Measurements from ENCODE around the gene METAP1D.

Gene METAP1D

DNA sequence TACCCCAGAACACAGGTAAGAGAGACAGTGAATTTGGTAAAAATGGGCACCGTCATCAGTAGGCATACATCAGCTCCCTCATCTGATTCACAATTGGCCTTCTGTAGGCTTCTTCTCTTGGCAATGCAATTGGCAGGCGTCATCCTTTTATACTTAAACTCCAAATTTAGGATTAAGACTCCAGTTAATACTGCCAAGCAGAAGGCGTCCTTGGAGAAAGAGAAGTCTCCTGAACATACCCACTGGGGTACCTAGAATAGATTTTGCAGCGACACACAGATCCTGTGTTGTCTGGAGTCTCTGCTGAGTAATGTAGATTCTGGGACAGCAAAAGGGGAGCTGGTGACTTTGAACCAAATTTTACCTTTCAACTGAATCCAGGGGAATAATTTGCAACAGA is 592 bp upstream of the METAP1D start:
- no peak for DNase-seq

DNA sequence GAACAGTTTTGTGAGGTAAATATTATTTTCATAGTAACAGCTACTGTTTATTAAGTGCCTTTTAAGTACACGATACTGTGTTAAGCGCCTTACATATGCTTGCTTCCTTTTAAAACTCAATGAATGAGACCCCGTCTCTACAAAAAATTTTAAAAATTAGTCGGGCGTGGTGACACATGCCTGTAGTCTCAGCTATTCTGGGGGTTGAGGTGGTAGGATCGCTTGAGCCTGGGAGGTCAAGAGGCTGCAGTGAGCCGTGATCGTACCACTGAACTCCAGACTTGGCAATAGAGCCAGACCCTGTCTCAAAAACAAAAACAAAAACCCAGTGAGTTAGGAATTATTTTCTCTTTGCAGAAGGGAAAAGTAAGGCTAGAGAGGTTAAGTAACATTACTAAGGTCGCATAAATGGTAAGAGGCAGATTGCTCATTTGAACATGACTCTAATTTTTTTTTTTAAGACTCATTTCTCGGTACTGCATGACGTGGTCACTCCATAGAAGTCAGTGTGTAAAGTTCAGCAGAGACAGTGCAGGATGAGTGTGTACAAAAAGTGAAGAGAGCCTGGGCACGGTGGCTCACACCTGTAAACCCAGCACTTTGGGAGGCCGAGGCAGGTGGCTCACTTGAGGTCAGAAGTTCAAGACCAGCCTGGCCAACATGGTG is 1.1 kb downstream of the METAP1D start:
- no peak for DNase-seq

DNA sequence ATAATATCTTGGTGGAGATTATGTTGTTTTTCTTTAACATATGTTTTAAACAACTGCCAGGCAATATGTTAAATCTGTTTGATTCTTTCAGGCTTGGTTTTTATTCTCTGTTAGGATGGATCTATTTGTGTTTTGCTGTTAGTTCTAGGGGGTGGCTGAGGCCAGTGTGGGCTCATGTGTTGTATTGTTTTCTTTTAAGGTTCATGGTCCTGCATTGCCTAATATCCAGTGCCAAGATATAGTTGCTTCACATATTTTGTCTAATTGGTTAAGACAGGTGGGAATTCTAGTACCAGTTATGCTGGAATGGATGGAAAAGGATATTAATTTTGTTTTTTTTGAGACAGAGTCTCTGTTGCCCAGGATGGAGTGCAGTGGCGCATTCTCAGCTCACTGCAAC is 7.6 kb downstream of the METAP1D start:
- DNase-seq = no peak

DNA sequence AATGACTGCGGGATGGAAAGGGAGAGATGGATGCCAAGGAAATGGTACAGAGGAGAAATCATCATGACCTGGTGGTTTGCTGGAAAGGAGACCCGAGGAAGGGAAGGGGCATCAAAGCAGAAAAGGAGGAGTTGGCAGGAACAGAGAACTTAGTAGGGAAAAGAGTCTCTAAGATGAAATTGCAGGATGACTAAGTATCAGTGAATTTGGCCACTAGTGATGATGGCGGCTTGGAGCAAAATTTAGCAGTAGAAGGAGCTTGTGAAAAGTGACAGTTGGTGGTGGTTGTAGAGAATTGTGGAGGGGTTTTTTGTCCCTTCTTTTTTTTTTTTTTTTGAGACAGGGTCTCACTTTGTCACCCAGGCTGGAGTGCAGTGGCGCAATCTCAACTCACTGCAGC is 10.1 kb downstream of the METAP1D start:
- no peak for DNase-seq

DNA sequence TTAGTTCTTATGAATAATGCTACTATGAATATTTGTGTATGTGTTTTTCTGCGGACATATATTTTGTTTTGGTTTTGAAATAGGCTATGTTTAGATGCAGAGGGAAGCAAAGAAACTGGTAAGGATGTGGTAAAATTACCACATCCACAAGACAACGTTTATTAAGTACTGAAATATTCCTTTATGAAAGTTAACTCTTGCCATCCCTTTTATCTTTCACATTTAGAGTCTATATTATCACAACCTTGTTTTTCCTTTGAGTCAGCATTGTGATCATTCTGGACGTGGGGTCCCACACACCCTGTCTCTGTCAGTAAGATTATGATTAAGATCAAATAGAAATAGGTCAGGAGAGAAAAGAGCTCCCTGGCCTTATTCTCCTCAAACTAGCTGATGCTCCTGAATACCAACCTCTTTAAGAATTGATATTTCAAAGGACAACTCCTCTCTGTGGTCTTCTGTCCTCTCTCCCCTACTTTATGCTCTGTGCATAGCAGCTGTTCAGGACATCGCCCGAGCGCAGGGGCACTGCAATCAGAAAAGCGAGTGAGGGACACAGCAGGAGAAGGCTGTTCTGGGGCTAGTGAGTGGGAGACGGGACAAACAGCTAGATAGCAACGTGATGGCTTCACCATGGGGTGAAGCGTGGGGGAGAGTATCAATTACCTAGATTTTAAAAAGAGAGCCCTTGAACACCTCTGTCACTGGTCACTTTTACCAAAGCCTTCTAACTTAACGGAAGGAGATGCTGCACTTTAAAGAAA is 12.2 kb downstream of the METAP1D start:
- DNase-seq = no peak

DNA sequence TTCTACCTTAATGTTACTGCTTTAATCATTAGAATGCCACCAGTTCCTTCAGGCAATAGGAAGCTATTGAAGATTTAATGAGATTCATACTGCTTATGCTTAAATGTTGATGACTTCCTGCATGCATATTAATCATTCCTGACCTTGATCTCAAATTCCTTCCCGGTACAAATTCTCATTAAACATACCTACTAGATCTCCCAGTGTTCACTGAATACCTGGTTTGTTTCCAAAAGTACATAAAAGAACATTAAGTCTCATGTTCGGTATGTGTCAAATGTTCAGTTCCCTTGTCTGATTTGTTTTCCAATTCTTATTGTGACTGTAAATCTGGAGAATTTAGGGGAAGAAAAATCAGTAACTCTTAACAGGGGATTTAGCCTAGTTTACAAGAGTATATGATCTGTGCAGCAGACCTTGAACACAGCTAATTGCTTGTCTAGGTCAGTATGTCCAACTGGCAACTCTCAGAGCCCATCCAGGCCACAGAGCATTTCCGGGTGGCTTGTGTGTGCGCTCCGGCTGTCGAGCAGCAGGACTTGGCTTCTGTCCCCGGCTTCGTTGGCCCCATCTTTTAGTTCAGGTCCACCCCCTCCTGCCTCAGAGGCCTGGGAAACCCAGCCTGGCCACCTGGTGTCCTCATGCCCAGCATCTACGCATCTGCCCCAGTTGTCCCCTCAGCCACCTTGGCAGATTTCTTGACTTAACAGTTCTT is 13.1 kb downstream of the METAP1D start:
- DNase-seq = no peak

DNA sequence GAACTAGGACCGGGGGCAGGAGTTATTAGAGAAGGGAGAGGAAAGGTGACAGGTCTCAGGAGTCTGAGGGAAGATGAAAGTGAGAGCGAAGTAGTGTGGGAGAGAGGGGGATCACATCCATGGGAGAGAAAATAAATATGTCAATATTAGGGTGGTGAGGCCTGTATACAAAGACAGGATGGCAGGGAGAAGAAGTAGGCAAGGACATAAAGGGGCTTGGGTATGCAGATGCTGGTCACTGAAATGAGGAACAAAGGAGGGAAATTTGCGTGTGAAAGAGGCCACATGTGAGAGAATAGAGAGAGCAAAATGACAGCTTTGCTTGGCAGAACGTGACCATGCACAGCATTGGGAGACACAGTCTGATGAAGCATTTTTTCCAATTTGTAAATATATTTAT is 13.6 kb downstream of the METAP1D start:
- DNase-seq = no peak

DNA sequence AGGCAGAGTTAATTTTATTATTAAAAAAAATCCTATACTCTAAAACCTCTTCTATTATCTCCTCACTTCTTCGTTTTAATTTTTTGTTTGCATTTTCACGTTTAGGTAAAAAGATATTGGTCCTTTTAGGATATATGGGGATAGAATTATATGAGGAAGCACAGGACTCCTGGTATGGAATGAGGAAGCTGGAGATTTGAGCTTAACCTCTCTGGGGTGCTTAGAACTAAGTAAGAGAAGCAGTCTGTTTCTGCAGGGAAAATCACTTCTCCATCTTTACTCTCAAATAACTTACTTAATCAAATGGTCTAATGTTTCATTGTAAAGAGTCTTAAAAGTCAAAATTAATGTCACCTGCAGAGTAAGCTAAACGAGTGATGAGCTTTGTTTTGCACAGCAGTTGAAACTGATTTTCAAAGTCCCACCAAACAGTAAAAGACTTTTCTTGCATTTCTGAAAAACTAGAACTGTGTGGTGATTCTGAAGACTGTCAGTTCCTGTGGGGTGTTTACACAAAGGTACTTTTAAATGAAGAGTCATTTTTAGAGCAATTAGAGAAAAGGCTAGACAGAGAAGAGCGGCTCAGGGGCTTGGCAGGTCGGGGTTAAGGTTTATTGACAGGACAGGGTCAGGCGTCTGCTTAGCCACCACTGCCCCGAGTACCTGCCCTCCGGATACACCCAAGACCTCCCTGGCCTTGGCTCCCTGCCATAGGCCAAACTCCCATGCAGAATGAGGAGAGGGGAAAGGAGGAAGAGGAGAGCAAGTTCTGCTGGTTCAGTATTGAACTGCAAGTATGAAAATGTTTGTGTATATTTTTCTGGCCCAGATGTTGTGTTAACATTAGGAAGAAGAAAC is 21.6 kb downstream of the METAP1D start:
- no peak for DNase-seq

DNA sequence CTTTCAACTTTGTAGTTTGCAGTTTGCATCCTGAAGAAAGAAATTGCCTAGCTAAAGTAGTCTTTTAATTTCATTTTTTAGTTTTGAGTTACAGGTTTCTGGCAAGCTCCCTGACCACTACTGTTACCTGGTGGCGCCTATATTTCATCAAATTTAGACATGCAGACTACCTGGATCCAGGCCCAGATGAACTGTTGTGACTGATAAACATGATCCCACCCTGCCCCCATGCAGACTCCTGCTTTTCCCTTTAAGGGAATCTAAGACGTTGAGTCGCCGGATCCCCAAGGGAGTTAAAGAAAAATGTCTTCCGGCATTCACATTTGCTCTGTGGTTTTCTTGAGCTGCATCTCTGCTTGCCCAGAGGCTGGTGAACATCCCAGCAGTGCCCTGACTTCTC is 22.2 kb downstream of the METAP1D start:
- DNase-seq = no peak

DNA sequence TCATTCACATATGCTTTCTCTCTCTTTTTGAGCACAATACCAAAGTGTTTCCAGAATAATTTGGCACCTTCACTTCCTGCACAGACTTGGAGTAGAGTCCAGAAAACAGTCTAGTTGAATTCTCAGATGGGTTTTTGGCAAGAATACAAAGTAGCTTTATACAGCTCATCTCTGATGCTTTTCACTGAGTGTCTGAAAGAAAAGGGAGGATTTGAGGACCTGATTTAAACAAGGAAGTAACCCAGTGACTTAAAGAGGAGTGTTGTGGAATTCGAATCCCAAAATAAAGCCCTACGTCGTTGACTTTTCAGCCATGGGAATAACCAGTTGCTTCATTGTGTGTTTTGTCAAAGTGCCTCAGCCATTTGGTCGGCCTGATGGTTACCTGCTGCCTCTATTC is 31.8 kb downstream of the METAP1D start:
- DNase-seq = no peak

DNA sequence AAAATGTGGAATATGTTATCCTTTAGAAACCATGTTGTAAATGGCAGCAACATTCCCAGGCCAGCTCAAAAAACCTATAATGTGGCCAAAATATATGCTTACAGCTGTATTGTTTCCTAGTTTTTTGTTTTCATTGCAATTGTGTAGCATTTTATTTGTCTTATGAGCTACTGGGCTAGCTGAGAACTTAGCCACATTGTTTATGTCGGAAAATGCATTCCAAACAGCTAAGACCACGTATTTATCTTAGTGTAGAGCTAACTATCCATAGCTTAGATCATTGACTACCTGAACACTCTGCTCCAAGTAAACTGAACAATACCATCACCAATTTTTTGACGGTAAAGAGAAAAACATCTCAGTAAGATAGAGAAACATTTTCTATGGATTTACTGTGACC is 38.4 kb downstream of the METAP1D start:
- DNase-seq = no peak

DNA sequence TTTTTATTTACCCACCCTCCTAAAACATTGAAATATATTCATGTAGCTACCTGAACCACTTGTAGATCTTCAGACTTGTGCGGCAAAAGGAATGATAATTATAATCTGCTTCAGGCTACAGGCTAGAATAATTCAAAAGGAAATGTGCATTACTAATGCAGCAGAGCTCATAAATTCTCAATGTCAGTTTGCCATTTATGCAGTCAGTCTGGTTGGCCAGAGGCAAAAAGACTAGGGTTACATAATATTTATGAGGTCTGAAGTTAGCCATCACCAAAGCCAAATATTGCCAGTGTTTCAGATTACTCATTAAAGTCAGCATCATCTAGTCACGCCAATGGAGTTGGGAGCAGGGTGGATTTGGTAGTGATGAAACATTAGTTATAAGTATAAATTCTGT is 38.9 kb downstream of the METAP1D start:
- DNase-seq = no peak

DNA sequence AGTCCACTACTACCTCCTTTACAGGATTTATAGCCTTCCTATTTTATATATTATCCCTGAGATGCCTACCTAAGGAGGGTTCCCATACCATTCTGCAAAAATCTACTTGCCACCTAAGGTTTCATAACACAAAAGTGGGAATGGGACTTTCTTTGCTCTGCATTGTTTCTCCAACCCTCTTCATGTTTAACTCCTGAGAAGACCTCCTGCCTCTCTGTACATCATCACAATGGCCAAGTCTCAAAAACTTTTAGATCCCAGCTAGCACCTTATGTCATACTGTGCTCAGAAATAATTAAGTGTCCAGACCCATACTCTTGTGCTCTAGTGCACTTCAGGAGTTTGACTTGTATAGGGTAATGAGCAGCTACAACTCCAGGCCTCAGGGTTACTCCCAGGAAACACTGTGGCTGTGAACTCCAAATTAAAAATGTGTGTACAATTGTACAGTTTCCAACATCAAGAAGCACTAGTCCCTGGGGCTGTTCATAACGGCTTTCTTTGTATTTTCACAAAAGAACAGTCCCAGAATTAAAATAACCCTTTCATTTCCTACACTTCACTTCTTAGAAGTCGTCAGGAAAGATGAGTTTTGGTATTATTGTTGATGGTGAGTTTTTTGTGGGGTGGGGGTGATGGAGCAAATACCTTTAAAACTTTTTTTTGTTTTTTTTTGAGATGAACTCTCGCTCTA is 39.4 kb downstream of the METAP1D start:
- no peak for DNase-seq

DNA sequence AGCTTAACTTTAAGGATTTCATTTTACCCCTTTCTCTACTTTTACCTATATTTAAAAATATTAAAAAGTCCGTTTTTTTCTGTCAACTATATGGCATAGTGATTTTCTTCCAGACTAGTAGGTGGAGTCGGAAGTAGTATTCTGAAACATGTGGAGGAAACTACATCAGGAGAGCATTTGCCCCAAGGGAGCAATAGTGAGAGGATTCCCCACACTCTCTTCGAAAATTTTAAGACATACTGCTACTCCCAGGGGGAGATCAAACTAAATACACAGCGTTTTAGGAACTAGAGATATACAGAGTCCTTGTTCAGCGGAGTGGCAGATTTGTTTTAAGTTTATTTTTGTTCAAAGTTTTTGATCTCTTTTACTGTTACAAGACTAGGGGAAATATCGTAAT is 40.6 kb downstream of the METAP1D start:
- DNase-seq = no peak

DNA sequence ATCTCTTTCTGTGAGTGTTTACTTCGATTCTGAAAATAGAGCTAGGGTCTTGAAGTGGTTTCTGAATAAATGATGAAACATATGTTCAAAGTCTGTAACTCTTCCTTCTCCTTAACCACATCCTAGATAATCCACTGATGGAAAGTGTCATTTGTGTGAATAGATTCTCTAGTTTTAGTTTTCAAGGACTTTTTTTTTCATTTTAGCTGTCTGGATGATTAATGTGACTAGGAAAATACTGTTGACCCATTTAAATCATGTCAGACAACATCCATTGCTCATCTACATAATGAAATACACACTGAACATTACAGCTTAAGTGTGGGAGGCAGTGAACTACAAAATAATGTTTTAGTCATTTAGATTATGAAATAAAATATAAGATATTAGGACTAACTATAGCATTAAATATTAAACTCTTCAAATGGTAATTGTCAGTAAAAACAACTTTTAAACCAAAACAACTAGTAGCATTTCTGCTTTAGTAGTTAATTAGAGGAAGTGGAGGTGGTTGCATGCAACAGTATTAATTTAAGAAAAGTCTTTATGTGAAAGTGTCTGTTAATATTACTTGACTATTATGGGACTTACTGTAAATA is 46.4 kb downstream of the METAP1D start:
- DNase-seq = no peak

DNA sequence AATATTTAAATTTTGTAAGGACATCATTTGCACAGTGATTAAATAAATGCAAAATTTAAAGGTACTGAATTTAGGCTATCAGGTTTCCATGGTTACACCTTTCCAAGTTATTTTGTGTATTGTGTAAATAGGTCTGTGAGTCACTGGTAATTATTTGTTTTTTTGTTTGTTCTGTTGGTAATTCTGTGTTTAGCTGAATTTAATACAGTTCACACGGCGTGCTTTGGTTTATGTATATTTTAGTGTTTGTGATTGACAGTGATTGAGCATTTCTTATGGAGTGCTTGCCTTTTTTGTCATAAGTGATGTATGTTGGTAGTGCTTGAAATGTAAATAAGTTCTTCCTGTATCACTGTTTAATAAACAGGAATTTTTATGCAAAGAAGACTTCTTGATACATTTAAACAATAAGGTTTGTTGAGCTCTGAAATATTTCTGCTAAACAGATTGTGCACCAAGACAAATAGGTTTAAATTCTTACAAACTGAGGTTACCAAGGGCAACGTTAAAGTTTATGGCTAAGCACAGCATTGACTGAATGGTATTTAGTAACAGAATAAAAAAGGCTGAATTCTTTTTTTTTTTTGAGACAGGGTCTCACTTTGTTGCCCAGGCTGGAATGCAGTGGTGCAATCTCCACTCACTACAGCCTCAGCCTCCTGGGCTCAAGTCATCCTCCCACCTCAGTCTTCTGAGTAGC is 47.3 kb downstream of the METAP1D start:
- no peak for DNase-seq

DNA sequence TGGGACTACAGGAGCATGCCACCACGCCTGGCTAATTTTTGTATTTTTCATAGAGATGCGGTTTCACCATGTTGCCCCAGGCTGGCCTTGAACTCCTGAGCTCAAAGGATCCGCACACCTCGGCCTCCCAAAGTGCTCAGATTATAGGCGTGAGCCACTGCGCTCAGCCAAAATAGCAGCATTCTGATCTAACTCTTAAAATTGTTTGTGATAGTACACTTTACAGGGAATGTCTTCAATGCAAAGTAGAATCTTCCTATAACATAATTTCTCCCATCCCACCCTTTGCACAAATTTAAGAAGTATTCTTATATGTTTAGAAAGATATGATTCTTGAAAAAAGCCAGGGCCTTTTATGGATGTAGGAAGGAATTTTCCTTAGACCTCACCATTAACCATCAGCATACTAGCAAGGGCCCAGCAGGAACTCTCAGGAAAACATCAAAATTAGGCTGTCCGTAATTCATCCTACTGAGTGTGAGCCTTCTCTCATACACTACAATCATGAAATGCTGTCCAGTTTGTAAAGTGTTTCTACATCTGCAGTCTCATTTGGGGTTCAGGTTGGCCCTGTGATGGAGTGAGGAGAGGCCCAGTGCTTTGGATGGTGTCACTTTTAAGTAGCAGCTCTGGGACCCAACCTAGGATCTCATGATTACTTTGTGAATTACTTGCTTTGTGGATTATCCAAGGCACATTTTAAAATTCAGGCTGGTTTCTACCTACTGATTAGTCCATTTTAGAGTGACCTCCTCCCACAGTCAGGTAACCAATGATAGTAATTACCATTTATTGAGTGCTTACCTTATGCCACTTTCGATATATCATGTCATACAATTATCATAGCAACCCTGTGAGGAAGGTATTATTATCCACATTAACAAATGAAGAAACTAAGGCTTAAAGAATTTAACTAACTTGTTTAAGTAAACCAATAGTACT is 48.1 kb downstream of the METAP1D start:
- no peak for DNase-seq

DNA sequence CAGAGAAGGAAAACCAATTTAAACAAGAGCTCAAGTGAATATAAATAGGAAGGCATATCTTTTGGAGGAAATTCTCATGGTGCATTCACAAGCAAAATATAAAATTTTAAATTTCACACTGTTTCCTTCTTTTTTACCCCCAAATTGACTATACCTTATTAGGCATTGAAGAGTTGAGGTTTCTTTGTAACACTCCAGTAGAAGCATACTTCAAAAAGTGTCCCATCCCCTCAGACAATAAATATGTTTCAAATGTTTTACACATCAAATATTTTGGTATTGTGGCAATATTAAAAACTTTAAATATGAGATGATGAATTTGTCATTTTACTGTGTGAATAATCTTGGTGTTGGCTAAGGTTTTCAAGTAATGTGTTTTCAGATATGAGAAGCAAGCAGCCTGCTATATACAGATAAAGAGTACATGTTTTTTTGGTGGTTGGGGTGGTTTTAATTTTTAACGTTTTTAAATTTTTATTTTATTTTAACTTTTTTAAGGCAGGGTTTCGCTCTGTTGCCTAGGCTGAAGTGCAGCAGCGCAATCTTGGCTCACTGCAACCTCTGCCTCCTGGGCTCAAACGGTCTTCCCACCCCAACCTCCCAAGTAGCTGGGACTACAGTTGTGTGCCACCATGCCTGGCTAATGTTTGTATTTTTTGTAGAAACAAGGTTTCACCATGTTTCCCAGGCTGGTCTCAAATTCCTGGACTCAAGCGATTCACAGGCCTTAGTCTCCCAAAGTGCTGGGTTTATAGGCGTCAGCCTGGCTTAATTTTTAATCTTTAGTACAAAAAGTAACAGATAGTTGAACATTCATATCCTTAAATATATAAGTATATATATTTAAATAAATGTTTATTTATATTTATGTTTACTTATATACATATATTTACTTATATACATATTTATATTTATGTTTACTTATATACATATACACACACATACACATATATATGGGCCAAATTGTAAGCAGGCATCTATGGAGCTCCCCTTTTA is 49.1 kb downstream of the METAP1D start:
- no peak for DNase-seq

DNA sequence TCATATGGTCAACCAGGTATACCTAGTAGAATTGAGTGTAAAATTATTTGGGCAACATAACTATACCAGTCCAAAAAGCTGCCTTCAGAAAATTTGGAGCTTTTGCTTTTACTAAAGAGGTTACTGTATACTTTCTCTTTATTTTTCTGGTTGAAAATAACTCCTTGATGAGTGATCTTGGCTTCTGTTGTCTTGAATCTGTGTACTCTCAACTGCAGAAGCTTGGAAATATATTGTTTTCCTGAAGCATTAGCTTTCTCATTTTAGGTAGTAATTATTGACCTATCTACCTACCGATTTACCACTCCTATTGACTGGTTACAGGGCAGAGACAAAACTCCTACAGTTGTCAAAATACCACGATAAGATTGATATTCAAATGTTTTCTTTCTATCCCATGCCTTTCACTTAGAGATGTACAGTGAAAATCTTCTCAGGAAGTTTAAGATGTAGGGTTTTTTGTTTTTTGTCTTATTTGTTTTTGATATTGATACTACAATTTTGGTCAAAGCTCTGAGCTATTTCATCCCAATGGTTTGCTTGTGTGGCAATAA is 49.9 kb downstream of the METAP1D start:
- DNase-seq = no peak
